Stimulated activated CD8-positive, alpha-beta memory T cell treated with anti-CD3 and anti-CD28 coated beads, Interleukin-7, amount 100 ng/mL, for 48 hours (primary cell): ENCODE data around the gene ARF1.
"Not testable (repeated sequence)": the region's sequence is repeated elsewhere in the genome, so short reads cannot be mapped to it uniquely, and the experiment has no call there.

Experiments
- DNase-seq, 2 donors: peaks; one replicate each; pipeline ENCODE4 v3.0.0-alpha.2; 2020; ENCODE audit warnings: low read depth in 1 of 2; ENCODE audit errors: extremely low read depth in 1 of 2

Gene ARF1

DNA sequence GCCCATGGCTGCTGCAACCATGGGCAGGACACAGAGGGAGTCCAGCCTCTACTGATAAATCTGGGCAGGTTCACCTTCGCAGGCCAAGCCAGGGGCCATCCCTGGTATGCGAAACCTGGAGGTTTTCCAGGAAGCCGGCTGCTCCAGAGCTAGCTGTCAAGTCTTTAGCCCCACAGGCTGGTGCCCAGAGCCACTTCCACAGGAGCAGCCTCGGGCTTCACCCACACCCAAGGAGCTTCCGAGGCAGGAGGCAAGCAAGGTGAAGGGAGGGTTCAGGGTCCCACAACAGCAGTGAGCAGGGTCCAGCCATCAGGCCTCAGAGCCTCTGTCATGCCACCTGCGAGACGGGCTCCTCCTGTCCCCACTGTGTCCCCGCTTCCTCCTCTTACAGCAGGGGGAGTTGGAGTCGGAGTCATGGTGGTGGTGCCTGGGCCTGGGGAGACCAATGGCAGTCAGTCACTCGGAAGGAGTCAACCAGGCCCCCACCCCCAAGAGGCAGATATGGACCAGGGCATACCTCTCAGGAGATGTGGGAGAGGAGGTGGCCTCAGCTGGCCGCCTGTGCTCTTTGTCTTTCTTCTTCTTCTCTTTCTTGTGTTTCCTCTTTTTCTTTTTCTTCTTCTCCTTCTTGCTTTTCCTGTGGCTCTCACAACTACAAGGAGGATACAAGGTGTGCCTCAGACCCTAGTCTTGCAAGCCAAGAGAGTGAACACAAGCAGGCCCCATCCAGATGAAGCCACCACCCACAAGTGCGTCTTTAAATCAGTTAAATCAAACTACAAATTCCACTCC lies 18.5 kb downstream of the ARF1 start:
- DNase-seq, result no peak

DNA sequence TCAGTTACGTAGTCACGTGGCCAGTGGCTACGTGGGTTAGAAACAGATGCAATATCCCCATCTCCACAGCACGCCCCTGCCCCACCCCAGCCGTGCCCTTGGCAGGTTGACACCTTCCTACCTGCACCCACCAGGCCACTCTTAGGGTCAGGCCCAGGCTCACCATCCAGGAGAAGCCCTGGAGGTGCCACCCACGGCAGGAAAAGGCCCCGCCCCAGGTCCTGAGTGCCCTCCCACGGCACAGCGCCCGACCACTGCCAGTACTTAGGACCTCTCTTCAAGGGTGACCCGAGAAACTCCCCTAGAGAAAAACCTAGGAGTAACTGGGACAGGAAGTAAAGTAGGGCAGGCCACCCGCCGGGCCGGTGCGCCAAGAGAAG lies 19.1 kb downstream of the ARF1 start:
- DNase-seq, result no peak

DNA sequence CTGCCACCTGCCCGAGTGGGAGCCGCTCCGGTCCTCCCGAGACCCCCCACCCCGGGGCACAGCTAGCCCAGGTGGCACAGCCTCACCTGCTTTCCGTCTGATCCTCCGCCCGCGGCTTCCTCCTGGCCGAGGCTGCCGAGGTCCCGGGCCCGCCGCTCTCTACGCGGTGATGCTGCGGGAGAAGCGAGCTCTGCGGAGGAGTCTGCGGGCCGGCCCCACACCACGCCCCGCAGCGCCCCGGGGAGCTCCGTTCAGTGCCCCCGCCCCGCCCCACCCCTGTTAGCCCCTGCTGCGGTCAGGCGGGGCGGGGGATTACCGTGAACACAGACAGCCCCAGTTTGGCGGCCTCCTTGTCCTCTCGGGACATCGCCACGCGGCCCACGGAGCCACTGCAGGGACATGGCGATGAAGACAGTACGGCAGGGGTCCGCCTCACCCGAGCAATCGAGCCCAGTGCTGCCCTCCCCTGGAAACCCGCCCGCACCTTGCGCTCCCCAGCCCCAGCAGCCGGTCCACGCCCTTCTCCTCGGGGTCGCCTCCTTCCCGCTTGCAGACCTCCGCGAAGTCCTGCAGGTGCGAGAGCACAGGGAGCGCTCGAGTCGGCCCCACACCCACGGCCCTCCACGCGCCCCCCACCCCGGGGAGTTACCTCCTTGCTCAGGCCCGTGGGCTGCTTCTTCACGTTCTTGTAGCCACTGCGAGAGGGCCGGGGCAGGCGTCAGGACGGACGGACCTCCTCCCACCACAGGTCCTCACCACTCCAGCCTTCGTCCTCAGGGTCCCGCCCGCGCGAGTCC lies 19.7 kb downstream of the ARF1 start:
- DNase-seq, result no peak

DNA sequence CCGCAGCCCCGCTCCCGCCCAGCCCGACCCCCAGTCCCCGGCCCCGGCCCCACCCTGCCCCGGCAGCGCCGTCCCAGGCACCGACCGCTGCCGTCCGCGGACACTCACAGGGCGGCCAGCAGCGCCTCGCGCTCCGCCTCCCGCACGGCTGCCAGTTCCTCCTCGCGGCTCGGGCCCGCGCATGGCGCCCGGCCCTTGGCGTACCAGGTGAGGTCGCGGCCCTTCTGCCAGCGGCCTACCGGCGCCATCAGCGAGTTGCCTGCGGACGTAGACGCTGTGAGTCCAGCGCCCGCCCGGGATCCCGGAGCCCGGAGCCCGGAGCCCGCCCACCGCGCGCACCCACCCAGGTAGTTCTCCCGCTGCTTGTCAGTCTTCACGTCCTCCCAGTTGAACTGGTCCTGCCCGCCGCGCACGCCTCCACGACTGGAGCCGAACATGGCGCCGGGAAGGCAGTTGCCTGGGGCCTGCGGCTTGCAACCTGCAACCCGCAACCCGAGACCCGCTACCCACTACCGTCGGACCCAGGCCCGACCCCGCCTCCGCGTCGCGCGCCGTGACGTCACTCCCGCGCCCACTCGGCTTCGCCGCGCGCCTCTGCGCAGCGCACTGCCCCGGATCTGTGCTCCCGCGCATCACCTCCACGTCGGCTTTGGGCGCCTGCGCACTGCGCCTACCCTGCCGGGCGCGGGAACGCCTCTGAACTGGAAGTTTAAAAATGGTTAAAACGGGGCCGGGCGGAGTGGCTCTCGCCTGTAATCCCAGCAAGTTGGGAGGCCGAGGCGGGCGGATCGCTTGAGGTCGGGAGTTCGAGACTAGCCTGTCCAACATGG lies 20.5 kb downstream of the ARF1 start, which contains the start of gene C1orf35:
TSS of gene C1orf35 (minus strand) at position 535 of the 830 bp plus-strand sequence. CDS start at position 437, 98 bp downstream.
- DNase-seq, result peak; percentile 87 to 91

DNA sequence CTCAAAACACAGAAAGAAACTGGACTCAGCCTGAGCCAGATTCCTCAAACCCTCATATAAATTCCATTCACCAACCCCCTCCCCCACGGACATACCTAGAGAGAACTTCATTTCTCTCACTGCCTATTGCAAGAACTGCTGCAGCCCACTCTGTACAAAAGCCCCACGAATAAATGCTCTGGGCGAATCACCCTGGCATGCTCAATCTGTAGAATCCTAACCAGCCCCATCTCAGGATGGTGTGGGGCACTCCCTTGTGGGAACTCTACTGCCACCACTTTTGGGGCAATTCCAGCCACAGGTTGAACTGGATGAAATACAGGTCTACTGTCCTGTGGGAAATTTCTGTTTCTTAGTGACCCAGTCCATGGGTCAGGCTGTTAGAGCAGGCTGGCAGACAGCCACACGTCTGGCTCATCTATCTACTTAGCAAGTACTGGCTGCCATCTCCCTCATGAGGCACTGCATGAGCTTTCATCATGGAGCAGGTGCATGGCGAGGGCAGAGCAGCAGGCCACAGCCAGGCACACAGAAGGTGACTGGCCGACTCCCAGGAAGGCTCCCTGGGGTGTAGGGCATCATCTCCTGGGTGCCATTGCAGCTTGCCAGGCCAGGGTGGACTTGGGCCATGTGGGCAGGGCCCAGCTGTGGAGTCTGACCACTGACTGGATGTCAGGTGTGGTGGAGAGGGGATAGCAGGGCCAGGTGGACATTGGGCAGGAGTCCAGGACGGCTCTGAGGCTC lies 22.2 kb downstream of the ARF1 start:
- no peak for DNase-seq

DNA sequence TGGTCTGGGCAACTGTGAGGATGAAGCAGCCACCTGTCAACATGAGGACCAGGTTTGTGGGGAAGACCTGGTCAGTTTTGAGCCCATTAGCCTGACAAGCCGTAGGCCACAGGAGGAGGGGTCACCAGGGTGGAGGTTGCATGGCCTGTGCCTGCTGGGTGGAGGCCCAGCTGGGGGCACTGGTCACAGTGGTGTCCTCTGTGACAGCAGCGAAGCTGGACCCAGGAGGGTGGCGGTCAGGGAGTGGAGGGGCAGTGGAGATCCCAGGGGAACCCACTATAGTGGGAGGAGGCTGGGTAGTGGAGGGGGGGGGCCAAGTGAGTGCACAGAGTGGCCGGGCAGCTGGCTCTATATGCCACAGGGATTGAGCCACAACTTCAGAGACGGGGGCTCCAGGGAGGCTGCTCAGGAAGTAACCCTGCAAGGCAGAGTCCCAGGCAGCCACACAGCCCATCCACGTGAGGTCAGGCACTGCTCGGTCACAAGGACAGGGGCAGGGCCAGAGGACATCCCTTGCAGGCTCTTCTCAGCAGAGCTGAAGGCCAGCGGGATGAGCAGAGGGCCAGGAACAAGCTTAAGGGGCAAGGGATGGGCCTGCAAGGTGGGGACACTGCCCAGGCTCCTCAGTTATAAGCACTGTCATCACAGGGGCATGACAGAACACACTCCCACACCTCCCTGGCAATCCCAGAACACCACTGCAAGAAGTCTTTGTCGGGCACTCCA lies 22.9 kb downstream of the ARF1 start:
- DNase-seq, result no peak

DNA sequence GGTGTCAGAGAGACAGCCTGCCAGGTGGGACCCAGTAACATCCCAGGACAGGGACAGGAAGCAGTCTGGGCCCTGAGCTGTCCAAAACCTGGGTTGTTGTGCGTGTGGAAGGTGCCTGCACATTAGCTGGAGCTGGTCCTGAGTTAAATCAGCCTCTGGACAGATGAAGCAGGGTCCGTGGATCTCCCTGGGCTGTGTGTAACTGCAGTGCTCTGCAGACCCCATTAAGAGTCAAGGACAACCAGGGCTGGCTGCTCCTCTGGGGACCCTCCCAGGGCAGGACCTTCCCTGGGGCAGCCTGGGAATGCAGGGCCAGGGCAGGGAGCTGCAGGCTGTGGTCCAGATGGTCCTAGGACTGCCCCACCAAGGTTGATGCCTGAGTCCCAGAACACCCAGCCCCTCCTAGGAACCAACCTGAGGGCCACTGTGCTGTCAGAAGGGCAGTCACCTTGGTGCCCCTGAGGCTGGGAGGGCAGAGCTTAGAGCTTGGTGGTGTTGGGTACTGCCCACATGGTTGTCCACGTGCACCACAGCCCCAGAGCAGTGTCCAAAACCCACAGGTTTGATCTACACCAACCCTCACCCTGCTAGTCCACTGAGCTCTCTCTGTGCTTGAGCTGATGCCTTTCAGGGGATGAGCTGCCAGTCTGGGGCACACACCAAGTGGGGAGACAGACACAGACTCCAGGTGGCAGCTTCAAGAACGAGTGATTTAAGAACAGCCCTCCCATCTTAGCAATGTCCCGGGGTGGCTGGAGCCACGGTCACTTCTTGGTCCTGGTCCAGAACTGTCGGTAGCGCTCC lies 23.7 kb downstream of the ARF1 start:
- DNase-seq, result no peak

DNA sequence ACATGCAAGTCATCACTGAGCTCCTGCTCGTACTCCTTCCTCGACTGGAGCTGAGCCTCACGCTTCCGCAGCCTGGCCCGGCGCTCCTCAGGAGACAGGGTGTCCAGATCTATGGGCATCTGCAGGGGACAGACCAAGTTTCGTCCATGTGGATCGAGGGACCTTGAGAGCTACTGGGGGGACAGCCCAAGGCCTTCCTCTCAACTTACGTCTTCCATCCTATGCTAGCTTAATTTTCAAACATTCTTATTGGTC lies 24.2 kb downstream of the ARF1 start:
- DNase-seq, result no peak

DNA sequence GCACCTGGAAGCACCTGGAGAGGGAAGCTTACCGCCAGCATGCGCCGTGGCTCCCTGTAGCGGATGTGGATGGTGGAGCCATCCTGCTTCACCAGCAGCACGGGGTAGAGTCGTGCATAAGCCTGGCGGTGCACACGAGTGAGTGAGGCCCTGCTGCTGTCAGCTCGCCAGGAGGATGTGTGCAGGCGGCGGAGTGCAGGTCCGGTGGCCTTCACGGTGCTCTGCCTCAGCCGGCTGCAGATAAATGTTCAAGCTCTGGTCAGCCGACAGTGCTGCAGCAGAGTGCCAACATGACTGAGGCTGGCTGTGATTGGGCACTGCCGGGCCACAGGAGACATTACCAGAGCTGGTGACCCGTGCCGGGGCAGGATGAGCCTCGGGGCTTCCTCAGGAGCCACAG lies 25.1 kb downstream of the ARF1 start:
- DNase-seq, result no peak

DNA sequence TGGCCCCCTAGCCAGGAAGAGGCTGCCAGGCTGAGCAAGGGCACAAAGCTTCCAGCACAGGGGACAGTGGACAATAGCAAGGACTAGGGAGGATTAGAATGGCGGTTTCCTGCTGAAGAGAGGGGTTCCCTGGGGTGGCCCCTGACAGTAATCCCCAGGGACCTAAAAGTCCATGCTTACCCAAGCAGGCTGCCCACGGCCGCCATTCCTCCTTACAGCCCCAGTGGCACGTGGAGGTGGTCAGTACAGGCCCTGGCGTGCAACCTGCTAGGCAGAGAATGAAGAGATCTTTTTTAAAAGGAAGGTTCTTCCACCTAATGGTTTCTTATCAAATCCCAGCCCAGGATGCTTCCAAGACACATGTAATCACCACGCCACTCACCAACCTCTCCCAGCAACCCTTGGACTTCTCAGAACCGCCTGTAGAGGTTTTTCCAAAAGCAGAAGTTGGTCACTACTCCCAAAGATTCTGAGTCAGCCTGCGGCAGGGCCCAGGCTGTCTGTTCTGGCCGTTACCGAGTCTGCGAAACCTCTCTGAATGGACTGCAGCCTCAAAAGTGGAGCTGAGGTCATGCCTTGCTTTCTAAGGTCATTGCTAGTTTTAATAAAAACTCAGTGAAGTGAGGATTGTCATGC lies 25.7 kb downstream of the ARF1 start:
- DNase-seq, result no peak

DNA sequence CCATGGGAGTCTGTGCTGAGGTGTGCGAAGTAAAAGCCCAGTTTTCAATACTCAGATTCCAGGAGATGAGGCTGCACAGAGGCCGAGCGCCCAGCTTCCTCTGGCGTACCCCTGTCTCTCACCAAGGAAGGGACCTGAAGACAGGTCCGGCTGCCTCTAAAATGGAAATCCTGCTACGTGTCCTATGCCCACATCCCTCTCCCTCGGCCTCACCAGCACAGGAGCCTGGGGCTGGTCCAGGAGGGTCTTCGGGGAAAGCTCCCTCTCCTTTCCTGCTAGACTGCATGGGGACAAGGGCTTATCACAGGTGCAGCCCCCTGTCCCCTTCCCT lies 26.2 kb downstream of the ARF1 start:
- DNase-seq, result no peak

DNA sequence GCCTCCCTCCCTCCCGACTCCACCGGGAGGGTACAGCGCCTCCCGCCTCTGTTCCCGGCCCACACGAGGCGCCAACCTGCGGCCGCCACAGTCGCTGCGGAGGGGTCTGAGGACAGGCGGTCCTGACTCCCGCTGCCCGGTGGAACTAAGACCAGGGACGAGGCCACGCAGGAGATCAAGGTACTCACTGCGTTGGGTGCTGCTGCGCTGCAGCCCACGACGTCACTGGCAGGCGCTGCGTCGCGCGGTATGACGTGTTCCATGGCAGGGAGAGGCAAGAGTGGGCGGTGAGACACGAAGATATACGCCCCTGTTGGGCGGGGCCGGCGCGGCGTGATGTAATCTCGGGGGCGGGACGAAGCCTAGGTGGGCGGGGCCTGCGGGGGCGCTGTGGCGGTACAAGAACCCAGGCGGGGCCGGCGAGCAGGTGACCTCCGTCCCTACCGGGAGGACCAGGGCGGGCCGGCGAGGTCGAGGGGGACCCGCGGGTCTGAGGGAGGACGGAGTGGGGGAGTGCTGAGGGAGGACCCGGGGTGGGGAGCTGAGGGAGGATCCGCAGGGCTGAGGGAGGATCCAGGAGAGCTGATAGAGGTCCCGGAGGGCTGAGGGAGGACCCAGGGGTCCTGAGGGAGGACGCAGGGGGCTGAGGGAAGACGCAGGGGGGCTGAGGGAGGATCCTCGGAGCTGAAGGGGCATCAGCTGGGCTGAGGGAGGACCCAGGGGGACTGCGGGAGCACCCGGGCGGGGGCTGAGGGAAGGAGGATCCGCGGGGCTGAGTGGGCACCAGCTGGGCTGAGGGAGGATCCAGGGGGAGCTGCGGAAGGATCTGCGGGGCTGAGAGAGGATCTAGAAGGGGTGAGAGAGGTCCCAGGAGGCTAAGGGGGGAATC lies 26.8 kb downstream of the ARF1 start, which contains the start of gene MRPL55:
TSS of gene MRPL55 (minus strand) at position 227 of the 889 bp plus-strand sequence. CDS start 1,039 bp downstream, outside the sequence.
- peak; percentile 92 to 98 for DNase-seq

DNA sequence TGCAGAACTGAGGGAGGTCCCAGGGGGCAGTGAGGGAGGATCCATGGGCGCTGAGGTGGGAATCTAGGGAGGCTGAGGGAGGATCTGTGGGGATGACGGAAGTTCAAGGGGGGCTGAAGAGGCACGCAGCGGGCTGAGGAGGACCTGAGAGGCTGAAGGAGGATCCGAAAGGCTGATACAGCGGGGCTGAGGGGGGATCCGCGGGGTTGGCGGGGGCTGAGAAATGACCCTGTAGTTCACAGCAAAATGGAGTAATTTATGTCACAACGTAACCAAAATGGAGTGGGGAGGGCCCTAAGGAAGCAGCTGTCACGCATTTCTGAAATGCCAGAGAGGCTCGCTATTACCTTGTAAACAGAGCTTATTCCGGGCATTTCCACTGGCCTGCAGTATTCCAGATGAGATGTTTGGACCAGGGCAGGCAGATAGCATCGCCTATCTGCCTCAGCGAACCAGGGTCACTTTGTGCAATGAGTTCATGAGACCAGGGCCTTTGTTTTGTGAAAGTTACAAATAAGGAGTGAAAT lies 27.5 kb downstream of the ARF1 start:
- DNase-seq, result no peak

DNA sequence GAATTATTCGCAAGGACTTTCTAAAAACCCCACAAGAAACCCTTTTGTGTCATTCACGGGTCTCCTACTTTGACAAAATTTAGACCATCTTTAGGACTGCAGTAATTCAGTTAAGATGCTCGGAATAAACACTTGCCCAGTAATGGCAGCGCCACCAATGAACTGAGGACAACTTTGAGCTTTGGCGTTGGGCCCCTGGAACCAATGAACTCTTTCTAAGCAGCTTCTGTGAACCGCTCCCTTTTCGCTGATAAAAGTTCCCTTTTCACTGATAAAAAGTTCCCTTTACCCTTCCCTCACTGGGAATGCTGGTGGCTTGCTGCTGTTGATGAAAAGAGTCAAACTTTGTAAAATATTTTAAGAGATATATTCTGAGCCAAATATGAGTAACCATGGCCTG lies 28.0 kb downstream of the ARF1 start:
- no peak for DNase-seq

DNA sequence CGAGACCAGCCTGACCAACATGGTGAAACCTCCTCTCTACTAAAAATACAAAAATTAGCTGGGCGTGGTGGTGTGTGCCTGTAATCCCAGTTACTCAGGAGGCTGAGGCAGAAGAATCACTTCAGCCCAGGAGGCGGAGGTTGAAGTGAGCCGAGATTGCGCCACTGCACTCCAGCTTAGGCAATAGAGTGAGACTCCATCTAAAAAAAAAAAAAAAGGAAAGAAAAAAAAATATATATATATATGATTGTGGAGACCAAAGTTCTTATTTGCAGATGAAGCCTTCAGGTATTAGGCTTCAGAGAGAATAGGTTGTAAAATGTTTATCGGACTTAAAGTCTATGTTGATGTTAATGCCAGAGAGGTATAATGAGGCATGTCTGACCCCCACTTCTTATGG lies 28.8 kb downstream of the ARF1 start:
- DNase-seq, result not testable (repeated sequence)

DNA sequence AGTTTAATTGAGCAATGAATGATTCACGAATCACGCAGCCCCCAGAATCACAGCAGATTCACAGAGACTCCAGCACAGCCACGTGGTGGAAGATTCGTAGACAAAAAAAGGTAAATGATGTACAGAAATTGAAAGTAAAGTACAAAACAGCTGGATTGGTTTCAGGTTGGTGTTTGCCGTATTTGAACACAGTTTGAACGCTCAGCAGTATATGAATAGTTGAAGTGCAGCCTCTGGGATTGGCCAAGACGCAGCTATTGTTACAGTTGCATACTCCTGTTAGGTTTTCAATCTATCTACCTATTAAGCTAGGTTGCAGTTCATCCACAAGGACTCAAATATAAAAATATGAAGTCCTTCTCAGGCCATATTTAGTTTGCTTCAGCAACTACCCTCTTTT lies 29.7 kb downstream of the ARF1 start:
- DNase-seq, result no peak

DNA sequence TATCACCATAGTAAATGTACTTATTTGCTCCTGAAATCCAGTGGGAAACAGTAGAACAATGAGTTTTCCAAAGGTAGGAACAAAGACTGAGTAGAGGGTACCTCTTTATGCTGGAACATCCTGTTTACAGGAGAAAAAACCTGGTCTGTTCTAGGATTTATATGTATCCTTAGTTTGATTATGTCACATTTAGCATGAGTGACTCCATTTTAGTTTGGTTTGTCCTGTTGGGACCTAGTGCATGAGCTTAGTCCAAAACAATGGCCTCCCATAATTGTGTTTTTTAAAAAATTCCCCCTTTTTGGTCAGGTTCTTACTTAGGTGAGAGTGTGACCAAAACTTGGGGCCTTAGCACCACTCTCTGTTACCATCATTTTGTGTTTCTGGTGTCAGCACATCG lies 30.1 kb downstream of the ARF1 start:
- no peak for DNase-seq

DNA sequence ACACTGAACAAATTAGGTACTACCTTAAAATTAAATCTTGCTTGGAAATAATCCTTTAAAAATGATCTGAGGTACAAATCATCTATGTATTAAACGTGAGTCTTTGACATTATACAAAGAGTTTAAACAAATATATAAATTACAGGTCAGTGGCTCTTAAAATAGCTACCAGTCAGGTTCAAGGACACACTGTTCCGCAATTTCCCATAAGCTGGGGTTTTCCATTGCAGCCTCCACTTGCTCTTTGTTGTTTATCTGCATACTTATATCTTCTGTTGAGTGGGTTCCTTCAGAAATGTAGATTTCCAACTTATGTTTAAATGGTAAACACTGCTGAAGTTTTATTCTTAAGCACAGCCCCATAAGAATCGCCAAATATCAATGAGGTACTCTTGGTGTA lies 32.3 kb downstream of the ARF1 start:
- no peak for DNase-seq
